Caco-2 (cell line): Measurements from ENCODE around the gene PPL. TPM values are rescaled to one million over a fixed set of nuclear protein-coding genes. Genes with fewer than 3 reads are reported as not detected.

Source experiments
- BruUV-seq: library from RNA; stranded (reverse); fragments of 400-500 nt; replicated peaks from 2 replicates; lab custom pipeline; 2021; lab: Mats Ljungman, UMichigan
- CTCF ChIA-PET: fragments of 300-600 bp; sonication (Branson Sonifier 250); formaldehyde crosslinking; loops from one replicate; lab custom pipeline; 2022; ENCODE audit warnings: antibody characterized with exemption; lab: Charles Lee
- POLR2A ChIA-PET: fragments of 300-600 bp; sonication (Branson Sonifier 250); formaldehyde crosslinking; loops from one replicate; lab custom pipeline; 2022; ENCODE audit warnings: antibody characterized with exemption; lab: Charles Lee
- DNase-seq, 2 experiments: peaks; one replicate each; pipeline versions ENCODE4 v3.0.0 to v3.0.0-alpha.2; 2020 to 2022
- H3K27me3 ChIP-seq: replicated peaks from 2 replicates; pipeline ENCODE4 v1.6.0; 2011; ENCODE audit warnings: low read length; ENCODE audit not compliant: control insufficient read depth, insufficient read depth
- H3K36me3 ChIP-seq: 2 replicates; pipeline ENCODE4 v1.5.1; 2011; ENCODE audit warnings: low read length; ENCODE audit not compliant: control insufficient read depth, insufficient read depth
- H3K4me1 ChIP-seq: fragments of 250-450 bp; sonication (Bioruptor Pico); 2 replicates; pipeline ENCODE4 v1.5.1; 2020; ENCODE audit warnings: mild to moderate bottlenecking
- H3K4me3 ChIP-seq: 2 replicates; pipeline ENCODE4 v1.5.1; 2011; ENCODE audit warnings: low read depth, mild to moderate bottlenecking, control low read depth, low read length
- H3K9me3 ChIP-seq: fragments of 250-450 bp; sonication (Bioruptor Pico); 2 replicates; pipeline ENCODE4 v1.5.1; 2020; ENCODE audit warnings: mild to moderate bottlenecking, moderate library complexity
- H3K27ac Mint-ChIP-seq: one replicate; pipeline ENCODE4 v1.8.0; 2022; ENCODE audit warnings: mixed read lengths; ENCODE audit not compliant: unreplicated experiment
- H3K27me3 Mint-ChIP-seq: one replicate; pipeline ENCODE4 v1.8.0; 2022; ENCODE audit warnings: mixed read lengths; ENCODE audit not compliant: insufficient read depth, unreplicated experiment
- H3K36me3 Mint-ChIP-seq: one replicate; pipeline ENCODE4 v1.8.0; 2022; ENCODE audit warnings: mild to moderate bottlenecking, mixed read lengths; ENCODE audit not compliant: insufficient read depth, unreplicated experiment
- H3K4me1 Mint-ChIP-seq: one replicate; pipeline ENCODE4 v1.8.0; 2022; ENCODE audit warnings: low read depth, mixed read lengths; ENCODE audit not compliant: unreplicated experiment
- H3K4me3 Mint-ChIP-seq: one replicate; pipeline ENCODE4 v1.8.0; 2022; ENCODE audit warnings: mild to moderate bottlenecking, moderate library complexity, mixed read lengths; ENCODE audit not compliant: unreplicated experiment
- H3K9me3 Mint-ChIP-seq: one replicate; pipeline ENCODE4 v1.8.0; 2022; ENCODE audit warnings: mixed read lengths; ENCODE audit not compliant: unreplicated experiment
- CTCF ChIP-seq, 2 experiments: fragments of 200-600 bp in 1 of 2; IDR thresholded peaks; 1 replicate in 1 of 2; 2 replicates in 1 of 2; pipeline versions ENCODE4 v1.5.1 to v1.8.0; 2011 to 2022; ENCODE audit warnings: antibody characterized with exemption in 1 of 2, control low read depth in 1 of 2, inconsistent platforms in 1 of 2, low read depth in 1 of 2, low read length in 1 of 2, mild to moderate bottlenecking in 1 of 2, moderate library complexity in 1 of 2; ENCODE audit not compliant: insufficient read depth in 1 of 2, severe bottlenecking in 1 of 2, unreplicated experiment in 1 of 2
- intact Hi-C: fragments of 100-400 bp; cut with micrococcal nuclease; formaldehyde crosslinking; loops from one replicate; pipeline ENCODE4 v1.10.0; 2022; ENCODE audit not compliant: unreplicated experiment
- total RNA-seq: library from RNA; stranded (reverse); gene quantifications from 2 replicates; pipeline ENCODE4 v1.2.3, GENCODE V29; 2022

Gene PPL
- total RNA-seq, 1 experiment from 2014 or later: 68.1 TPM

DNA sequence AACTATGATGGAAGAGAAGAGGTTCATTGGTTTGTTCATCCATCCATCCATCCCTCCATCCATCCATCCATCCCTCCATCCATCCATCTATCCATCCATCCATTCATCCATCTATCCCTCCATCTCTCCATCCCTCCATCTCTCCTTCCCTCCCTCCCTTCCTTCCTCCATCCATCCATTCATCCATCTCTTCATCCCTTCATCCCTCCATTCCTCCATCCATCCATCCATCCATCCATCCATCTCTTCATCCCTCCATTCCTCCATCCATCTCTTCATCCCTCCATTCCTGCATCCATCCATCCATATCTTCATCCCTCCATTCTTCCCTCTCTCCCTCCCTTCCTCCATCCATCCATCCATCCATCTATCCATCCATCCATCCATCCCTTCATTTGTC lies 10.0 kb upstream of the PPL start:
- CTCF ChIA-PET: interaction anchor here (1.9 kb wide), 1 partner anchor 11 kb away, joined by 12 read pairs; the partner anchor contains the start of gene PPL
- H3K27me3 ChIP-seq: no peaks in the 10 kb centered on the region
- no peak overlapping the region for H3K27ac Mint-ChIP-seq
- DNase-seq: no peak
- H3K4me1 ChIP-seq: peaks cover 62% of the 10 kb centered on the region
- H3K36me3 ChIP-seq: no peaks in the 10 kb centered on the region
- intact Hi-C loops: no loop called here
- no peaks in the 10 kb centered on the region for H3K36me3 Mint-ChIP-seq
- POLR2A ChIA-PET: no interaction called here
- peaks cover 39% of the 10 kb centered on the region for H3K4me1 Mint-ChIP-seq
- TF ChIP-seq CTCF (IDR thresholded peaks at IDR 0.05; ENCODE audit: insufficient read depth in 1 of 2, low read depth in 1 of 2, low read length in 1 of 2, severe bottlenecking in 1 of 2, unreplicated experiment in 1 of 2): no peak
- H3K27me3 Mint-ChIP-seq: no peaks in the 10 kb centered on the region
- H3K4me3 ChIP-seq: no peak overlapping the region
- no peaks in the 10 kb centered on the region for H3K9me3 Mint-ChIP-seq
- no peak overlapping the region for H3K4me3 Mint-ChIP-seq
- no peaks in the 10 kb centered on the region for H3K9me3 ChIP-seq
- no TSS peak for BruUV-seq

DNA sequence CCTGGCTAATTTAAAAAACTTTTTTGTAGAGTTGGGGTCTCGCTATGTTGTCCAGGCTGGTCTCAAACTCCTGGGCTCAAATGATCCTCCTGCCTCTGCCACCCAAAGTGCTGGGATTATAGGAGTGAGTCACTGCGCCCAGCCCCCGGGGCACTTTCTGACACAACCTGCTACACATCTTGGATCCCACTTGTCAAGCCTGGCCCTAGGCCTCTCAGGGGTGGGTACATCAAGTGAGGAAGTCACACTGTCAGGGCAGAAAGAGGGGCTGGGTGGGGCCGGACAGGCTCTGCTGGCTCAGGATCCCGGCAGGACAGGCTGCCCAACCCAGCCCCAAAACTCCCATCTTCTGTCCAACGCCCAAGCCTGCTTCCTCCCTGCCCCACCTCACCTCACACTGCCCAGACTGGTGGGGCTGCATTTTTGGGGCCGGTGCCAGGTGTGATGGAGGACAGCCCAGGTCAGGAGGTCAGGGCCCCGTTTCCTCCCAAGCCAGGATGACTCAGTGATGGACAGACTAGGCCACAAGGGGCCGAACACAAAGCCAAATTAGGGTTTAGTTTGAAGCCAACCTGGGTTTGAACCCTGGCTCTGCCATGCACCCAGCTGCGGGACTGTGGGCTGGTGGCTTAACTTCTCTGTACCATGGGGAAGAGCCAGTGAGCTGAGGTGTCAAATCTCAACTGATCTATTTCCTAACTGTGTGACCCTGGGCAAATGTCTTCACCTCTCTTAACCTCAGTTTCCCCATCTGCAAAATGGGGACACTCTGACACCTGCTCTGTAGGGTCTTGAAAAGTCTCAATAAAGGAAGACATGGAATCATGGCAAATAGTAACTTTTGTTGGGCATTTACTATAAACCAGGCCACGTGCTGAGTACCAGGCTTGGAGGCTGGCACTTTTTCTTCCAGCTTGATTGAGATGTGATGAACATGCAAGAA lies 8.9 kb upstream of the PPL start:
- H3K4me3 ChIP-seq: no peak overlapping the region
- TF ChIP-seq CTCF (IDR thresholded peaks at IDR 0.05; ENCODE audit: insufficient read depth in 1 of 2, low read depth in 1 of 2, low read length in 1 of 2, severe bottlenecking in 1 of 2, unreplicated experiment in 1 of 2): no peak
- no peaks in the 10 kb centered on the region for H3K27me3 ChIP-seq
- no peaks in the 10 kb centered on the region for H3K9me3 ChIP-seq
- Mint-ChIP-seq H3K9me3 (no peaks in the 10 kb centered on the region), H3K27me3 (no peaks in the 10 kb centered on the region), H3K4me1 (peaks cover 39% of the 10 kb centered on the region), H3K36me3 (no peaks in the 10 kb centered on the region), H3K27ac (peak overlapping the region; percentile 92), H3K4me3 (peak overlapping the region; percentile 17)
- peaks cover 62% of the 10 kb centered on the region for H3K4me1 ChIP-seq
- intact Hi-C loops: no loop called here
- no peaks in the 10 kb centered on the region for H3K36me3 ChIP-seq
- CTCF ChIA-PET: interaction anchor here (1.0 kb wide), 1 partner anchor 9 kb away, joined by 4 read pairs; the partner anchor contains the start of gene PPL
- POLR2A ChIA-PET: interaction anchor here (0.9 kb wide), 1 partner anchor 177 kb away, joined by 6 read pairs; no protein-coding TSS in a partner anchor
- DNase-seq: peak; percentile 31 to 55
- BruUV-seq: no TSS peak
